Inflammatory macrophage treated with lipopolysaccharide for 1 hour (primary cell): Measurements from ENCODE around the gene PRR16.

Source experiments
- DNase-seq, 2 donors: peaks; one replicate each; pipeline ENCODE4 v3.0.0-alpha.2; 2020 to 2022

Gene PRR16

GRCh38 chr5:120464627-120465435 lies 731 bp downstream of the PRR16 start:
- DNase-seq, result peak; percentile 5 to 26

- DNase-seq, result no peak
These were observed 1.4 kb downstream of the PRR16 start for GRCh38 chr5:120465436-120465961.

- DNase-seq, result no peak
These were observed 2.4 kb downstream of the PRR16 start for GRCh38 chr5:120466341-120467006.

- no peak for DNase-seq
These were observed 7.9 kb downstream of the PRR16 start for GRCh38 chr5:120471971-120472370.

- DNase-seq, result no peak
These were observed 8.8 kb downstream of the PRR16 start for GRCh38 chr5:120472911-120473310.

GRCh38 chr5:120473332-120473731 lies 9.2 kb downstream of the PRR16 start:
- DNase-seq, result no peak

GRCh38 chr5:120476063-120476462 lies 12.0 kb downstream of the PRR16 start:
- DNase-seq, result no peak

GRCh38 chr5:120479066-120479465 lies 15.0 kb downstream of the PRR16 start:
- DNase-seq, result no peak

- DNase-seq, result no peak
These were observed 35.9 kb downstream of the PRR16 start for GRCh38 chr5:120499876-120500563.

GRCh38 chr5:120502531-120502930 lies 38.4 kb downstream of the PRR16 start:
- no peak for DNase-seq

GRCh38 chr5:120503341-120503740 lies 39.2 kb downstream of the PRR16 start:
- no peak for DNase-seq

GRCh38 chr5:120504057-120504456 lies 40.0 kb downstream of the PRR16 start:
- no peak for DNase-seq

GRCh38 chr5:120507197-120507596 lies 43.1 kb downstream of the PRR16 start:
- DNase-seq, result no peak

- DNase-seq, result no peak
These were observed 43.8 kb downstream of the PRR16 start for GRCh38 chr5:120507800-120508463.

- no peak for DNase-seq
These were observed 45.0 kb downstream of the PRR16 start for GRCh38 chr5:120509053-120509452.

- DNase-seq, result no peak
These were observed 46.1 kb downstream of the PRR16 start for GRCh38 chr5:120510098-120510637.

GRCh38 chr5:120510994-120511686 lies 47.0 kb downstream of the PRR16 start:
- no peak for DNase-seq

- no peak for DNase-seq
These were observed 48.0 kb downstream of the PRR16 start for GRCh38 chr5:120512068-120512467.

GRCh38 chr5:120512791-120513650 lies 48.9 kb downstream of the PRR16 start:
- no peak for DNase-seq

- no peak for DNase-seq
These were observed 52.7 kb downstream of the PRR16 start for GRCh38 chr5:120516805-120517204.
